Measurements from ENCODE around the gene CLMN. TPM values are rescaled to one million over a fixed set of nuclear protein-coding genes. Genes with fewer than 3 reads are reported as not detected.

CLMN gene
- total RNA-seq, 2 donors from 2014 or later: 3.4 to 4.0 TPM

GRCh38 chr14:95246870-95247269 lies 72.8 kb downstream of the CLMN start:
- Histone ChIP-seq H3K27me3 (no peaks in the 10 kb centered on the region), H3K36me3 (no peaks in the 10 kb centered on the region), H3K9me3 (no peaks in the 10 kb centered on the region), H3K4me3 (no peak overlapping the region), H3K4me1 (peaks cover 0 to 14% of the 10 kb centered on the region in 2 donors), H3K27ac (no peak overlapping the region)
- DNase-seq (ENCODE audit: low spot score): no peak
- no peak for TF ChIP-seq CTCF (IDR thresholded peaks at IDR 0.05)

- no peak for DNase-seq (ENCODE audit: low spot score)
- Histone ChIP-seq H3K4me1 (peaks cover 0 to 14% of the 10 kb centered on the region in 2 donors), H3K27me3 (no peaks in the 10 kb centered on the region), H3K9me3 (no peaks in the 10 kb centered on the region), H3K36me3 (no peaks in the 10 kb centered on the region), H3K4me3 (no peak overlapping the region), H3K27ac (no peak overlapping the region)
- TF ChIP-seq CTCF (IDR thresholded peaks at IDR 0.05): no peak
Observed at GRCh38 chr14:95245334-95245733, 74.4 kb downstream of the CLMN start.

GRCh38 chr14:95244587-95244986 lies 75.1 kb downstream of the CLMN start:
- Histone ChIP-seq H3K9me3 (no peaks in the 10 kb centered on the region), H3K4me1 (peaks cover 0 to 11% of the 10 kb centered on the region in 2 donors), H3K27me3 (no peaks in the 10 kb centered on the region), H3K27ac (no peak overlapping the region), H3K36me3 (no peaks in the 10 kb centered on the region), H3K4me3 (no peak overlapping the region)
- no peak for TF ChIP-seq CTCF (IDR thresholded peaks at IDR 0.05)
- DNase-seq (ENCODE audit: low spot score): no peak

- no peaks in the 10 kb centered on the region for H3K36me3 ChIP-seq
Observed at GRCh38 chr14:95242870-95243269, 76.8 kb downstream of the CLMN start.

GRCh38 chr14:95240859-95241813 lies 78.6 kb downstream of the CLMN start:
- peaks cover 0 to 4% of the 10 kb centered on the region in 2 donors for H3K4me1 ChIP-seq
- TF ChIP-seq CTCF (IDR thresholded peaks at IDR 0.05): no peak
- H3K36me3 ChIP-seq: no peaks in the 10 kb centered on the region
- no peak overlapping the region for H3K27ac ChIP-seq
- DNase-seq (ENCODE audit: low spot score): no peak
- no peaks in the 10 kb centered on the region for H3K27me3 ChIP-seq
- H3K4me3 ChIP-seq: no peak overlapping the region
- no peaks in the 10 kb centered on the region for H3K9me3 ChIP-seq

More at GRCh38 chr14:95242870-95243269, 76.8 kb downstream of the CLMN start:
- H3K4me3 ChIP-seq: no peak overlapping the region
- no peak for DNase-seq (ENCODE audit: low spot score)
- H3K27ac ChIP-seq: no peak overlapping the region
- H3K4me1 ChIP-seq: peaks cover 0 to 3% of the 10 kb centered on the region in 2 donors
- H3K27me3 ChIP-seq: no peaks in the 10 kb centered on the region
- no peaks in the 10 kb centered on the region for H3K9me3 ChIP-seq
- no peak for TF ChIP-seq CTCF (IDR thresholded peaks at IDR 0.05)

Measured in right atrium auricular region (tissue), 2 donors.